Neural crest cell (in vitro differentiated cells): Measurements from ENCODE around the gene BOLA2B. TPM values are rescaled to one million over a fixed set of nuclear protein-coding genes. Genes with fewer than 3 reads are reported as not detected.
"Not testable (repeated sequence)": the region's sequence is repeated elsewhere in the genome, so short reads cannot be mapped to it uniquely, and the experiment has no call there.

ENCODE experiments used
- DNase-seq: peaks from one replicate; pipeline ENCODE4 v3.0.0; 2021; ENCODE audit warnings: low read depth, mixed read lengths, low spot score
- H3K27ac Mint-ChIP-seq: one replicate; pipeline ENCODE4 v1.8.0; 2021; ENCODE audit warnings: mild to moderate bottlenecking, mixed read lengths; ENCODE audit not compliant: unreplicated experiment
- H3K27me3 Mint-ChIP-seq: 2 replicates; pipeline ENCODE4 v1.8.0; 2021; ENCODE audit warnings: low read depth, mild to moderate bottlenecking, mixed read lengths
- H3K36me3 Mint-ChIP-seq: 2 replicates; pipeline ENCODE4 v1.8.0; 2021; ENCODE audit warnings: low read depth, mild to moderate bottlenecking, mixed read lengths
- H3K4me1 Mint-ChIP-seq: 2 replicates; pipeline ENCODE4 v1.8.0; 2021; ENCODE audit warnings: mixed read lengths
- H3K4me3 Mint-ChIP-seq: one replicate; pipeline ENCODE4 v1.8.0; 2021; ENCODE audit warnings: mild to moderate bottlenecking, mixed read lengths
- H3K9me3 Mint-ChIP-seq: 2 replicates; pipeline ENCODE4 v1.8.0; 2021; ENCODE audit warnings: mixed read lengths
- CTCF ChIP-seq: fragments of 200-600 bp; sonication (generic); conservative IDR thresholded peaks from 2 replicates; pipeline ENCODE4 v1.5.0; 2021; ENCODE audit warnings: antibody characterized with exemption, mild to moderate bottlenecking
- total RNA-seq: library from RNA; stranded (reverse); gene quantifications from 2 replicates; pipeline ENCODE4 v1.2.1, GENCODE V29; 2021

The BOLA2B gene
- total RNA-seq, 1 donor from 2014 or later = 118 TPM

GRCh38 chr16:30179195-30179594 is 14.3 kb downstream of the BOLA2B start:
- DNase-seq = no peak
- no peak for TF ChIP-seq CTCF
- Mint-ChIP-seq H3K27ac (no peak overlapping the region), H3K36me3 (no peaks in the 10 kb centered on the region), H3K4me1 (no peaks in the 10 kb centered on the region), H3K4me3 (no peak overlapping the region), H3K27me3 (no peaks in the 10 kb centered on the region), H3K9me3 (no peaks in the 10 kb centered on the region)

- not testable (repeated sequence) for H3K4me1 Mint-ChIP-seq, H3K9me3 Mint-ChIP-seq, H3K27me3 Mint-ChIP-seq, H3K4me3 Mint-ChIP-seq, DNase-seq, H3K27ac Mint-ChIP-seq, H3K36me3 Mint-ChIP-seq
Measured at GRCh38 chr16:30176876-30177275, 16.6 kb downstream of the BOLA2B start.

GRCh38 chr16:30173054-30173453 is 20.4 kb downstream of the BOLA2B start:
- H3K4me1 Mint-ChIP-seq = peaks cover 3% of the 10 kb centered on the region
- no peak overlapping the region for H3K4me3 Mint-ChIP-seq
- no peaks in the 10 kb centered on the region for H3K27me3 Mint-ChIP-seq
- H3K9me3 Mint-ChIP-seq = peaks cover 3% of the 10 kb centered on the region
- no peak for DNase-seq
- H3K27ac Mint-ChIP-seq = no peak overlapping the region
- TF ChIP-seq CTCF = no peak
- H3K36me3 Mint-ChIP-seq = peaks cover 2% of the 10 kb centered on the region

GRCh38 chr16:30170145-30170544 is 23.3 kb downstream of the BOLA2B start:
- not testable (repeated sequence) for H3K36me3 Mint-ChIP-seq, H3K9me3 Mint-ChIP-seq, H3K27me3 Mint-ChIP-seq, DNase-seq, H3K4me3 Mint-ChIP-seq, H3K27ac Mint-ChIP-seq, H3K4me1 Mint-ChIP-seq

GRCh38 chr16:30169416-30169815 is 24.1 kb downstream of the BOLA2B start:
- not testable (repeated sequence) for H3K27me3 Mint-ChIP-seq, DNase-seq, H3K27ac Mint-ChIP-seq, H3K36me3 Mint-ChIP-seq, H3K9me3 Mint-ChIP-seq, H3K4me1 Mint-ChIP-seq, H3K4me3 Mint-ChIP-seq

GRCh38 chr16:30168746-30169145 is 24.7 kb downstream of the BOLA2B start:
- H3K4me3 Mint-ChIP-seq, H3K27ac Mint-ChIP-seq, H3K4me1 Mint-ChIP-seq, DNase-seq, H3K9me3 Mint-ChIP-seq, H3K36me3 Mint-ChIP-seq, H3K27me3 Mint-ChIP-seq: not testable (repeated sequence)

- H3K27ac Mint-ChIP-seq = no peak overlapping the region
- no peaks in the 10 kb centered on the region for H3K27me3 Mint-ChIP-seq
- no peak overlapping the region for H3K4me3 Mint-ChIP-seq
- H3K9me3 Mint-ChIP-seq = peaks cover 3% of the 10 kb centered on the region
- H3K36me3 Mint-ChIP-seq = peaks cover 2% of the 10 kb centered on the region
- DNase-seq = no peak
- H3K4me1 Mint-ChIP-seq = peaks cover 4% of the 10 kb centered on the region
- no peak for TF ChIP-seq CTCF
Measured at GRCh38 chr16:30166202-30166902, 27.1 kb downstream of the BOLA2B start.

GRCh38 chr16:30163538-30163937 is 29.9 kb downstream of the BOLA2B start:
- H3K9me3 Mint-ChIP-seq = peaks cover 3% of the 10 kb centered on the region
- no peak overlapping the region for H3K27ac Mint-ChIP-seq
- H3K27me3 Mint-ChIP-seq = no peaks in the 10 kb centered on the region
- DNase-seq = no peak
- peaks cover 4% of the 10 kb centered on the region for H3K4me1 Mint-ChIP-seq
- TF ChIP-seq CTCF = no peak
- H3K36me3 Mint-ChIP-seq = peaks cover 2% of the 10 kb centered on the region
- H3K4me3 Mint-ChIP-seq = no peak overlapping the region
